Measurements from ENCODE around the gene CRACDL.

The CRACDL gene

DNA sequence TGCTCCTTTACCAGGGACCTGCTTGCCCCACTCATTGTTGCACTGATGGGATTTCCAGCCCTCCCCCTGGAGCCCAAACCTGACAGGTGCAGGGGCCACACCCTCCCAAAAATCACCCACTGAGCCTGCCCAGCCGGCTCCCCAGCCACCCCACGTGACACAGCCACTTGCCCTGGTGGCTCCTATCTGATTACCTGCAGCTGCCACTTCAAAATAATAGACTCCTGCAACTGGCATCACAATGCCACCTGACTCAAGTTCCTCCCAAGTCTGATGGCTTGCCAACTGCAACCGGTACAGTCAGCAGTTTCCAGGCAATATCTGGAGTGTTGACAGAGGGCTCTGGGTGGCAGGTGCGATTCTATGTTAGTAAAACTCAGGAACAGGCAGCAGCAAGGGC lies 66.2 kb downstream of the CRACDL start:
- peak overlapping the region in 1 of 2 donors; percentile 69 for H3K27ac Mint-ChIP-seq
- ATAC-seq: no peak
- no peak for DNase-seq
- H3K4me1 Mint-ChIP-seq: peaks cover 5% of the 10 kb centered on the region
- no peaks in the 10 kb centered on the region for H3K27me3 Mint-ChIP-seq
- H3K9me3 Mint-ChIP-seq: no peaks in the 10 kb centered on the region
- H3K4me3 Mint-ChIP-seq: no peak overlapping the region

DNA sequence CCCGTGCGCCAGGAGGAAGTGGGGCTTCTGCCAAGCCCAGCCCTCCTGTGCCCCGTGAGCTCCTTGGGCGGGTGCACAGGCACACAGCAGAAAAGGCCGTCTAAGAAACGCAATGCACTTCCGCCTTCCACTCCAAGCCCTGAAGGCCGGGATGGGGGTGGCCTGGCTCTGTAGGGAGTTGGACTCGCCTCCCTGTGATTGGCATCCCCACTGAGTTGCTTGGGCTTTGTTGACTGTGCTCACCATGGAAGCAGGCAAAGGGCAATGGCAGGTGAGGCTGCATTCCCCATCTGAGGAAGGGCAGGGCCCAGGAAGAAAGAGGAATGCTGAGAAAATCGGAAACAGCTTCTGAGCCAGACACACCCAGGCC lies 66.8 kb downstream of the CRACDL start:
- Mint-ChIP-seq H3K27ac (peak overlapping the region in 1 of 2 donors; percentile 13), H3K4me3 (no peak overlapping the region), H3K27me3 (no peaks in the 10 kb centered on the region), H3K4me1 (peaks cover 5% of the 10 kb centered on the region), H3K9me3 (no peaks in the 10 kb centered on the region)
- DNase-seq: no peak
- ATAC-seq: no peak

GRCh38 chr2:98868548-98869271 lies 67.3 kb downstream of the CRACDL start:
- peaks cover 5% of the 10 kb centered on the region for H3K4me1 Mint-ChIP-seq

DNA sequence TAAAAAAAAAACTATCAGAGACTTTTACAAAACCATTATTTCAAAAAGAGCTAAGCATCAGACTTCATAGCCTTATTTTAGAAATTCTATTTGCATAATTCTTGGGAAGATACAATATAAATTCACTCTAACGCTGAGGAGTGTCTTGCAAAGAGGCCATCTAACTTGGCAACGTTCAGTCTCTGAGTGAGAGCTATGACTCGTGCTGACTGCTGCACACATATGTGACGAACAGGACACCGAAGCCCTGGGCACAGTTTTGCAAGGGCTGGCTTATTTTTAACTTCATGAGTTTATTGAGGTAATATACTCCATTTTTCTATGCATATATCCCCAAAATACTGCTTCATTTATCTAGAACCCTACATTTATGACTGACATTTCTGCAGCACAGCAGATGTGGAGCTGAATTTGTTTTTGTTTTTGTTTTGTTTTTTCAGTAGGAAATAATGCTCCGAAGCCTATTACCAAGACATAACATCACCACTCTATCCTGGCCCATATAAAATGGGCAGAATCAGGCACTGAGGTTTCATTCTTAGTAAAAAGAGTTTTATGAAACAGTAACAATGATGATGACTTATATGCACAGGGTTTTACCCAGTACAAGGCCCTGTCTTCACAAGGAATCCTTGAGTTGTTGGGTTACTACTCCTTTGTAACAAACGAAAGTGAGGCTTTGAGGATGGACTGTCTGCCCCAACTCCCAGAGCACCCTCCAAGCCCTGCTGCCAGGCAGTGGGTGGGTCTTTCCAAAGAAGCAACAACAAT lies 68.3 kb downstream of the CRACDL start:
- no peak overlapping the region for H3K27ac Mint-ChIP-seq
- H3K9me3 Mint-ChIP-seq: peaks cover under 1 to 2% of the 10 kb centered on the region in 2 donors
- H3K4me1 Mint-ChIP-seq: peaks cover 5% of the 10 kb centered on the region
- no peaks in the 10 kb centered on the region for H3K27me3 Mint-ChIP-seq
- DNase-seq: no peak
- ATAC-seq: no peak
- H3K4me3 Mint-ChIP-seq: no peak overlapping the region

More at GRCh38 chr2:98868548-98869271, 67.3 kb downstream of the CRACDL start:
- H3K27ac Mint-ChIP-seq: peak overlapping the region in 1 of 2 donors; percentile 13
- DNase-seq: no peak
- H3K27me3 Mint-ChIP-seq: no peaks in the 10 kb centered on the region
- no peak overlapping the region for H3K4me3 Mint-ChIP-seq
- H3K9me3 Mint-ChIP-seq: no peaks in the 10 kb centered on the region
- no peak for ATAC-seq

- Mint-ChIP-seq H3K27me3 (no peaks in the 10 kb centered on the region), H3K4me1 (peaks cover 5% of the 10 kb centered on the region), H3K27ac (no peak overlapping the region), H3K9me3 (peaks cover 11 to 19% of the 10 kb centered on the region in 2 donors), H3K4me3 (no peak overlapping the region)
- ATAC-seq (no peak), DNase-seq (no peak)
Measured at GRCh38 chr2:98866033-98866432, 70.0 kb downstream of the CRACDL start.

GRCh38 chr2:98861601-98862000 lies 74.4 kb downstream of the CRACDL start:
- H3K27me3 Mint-ChIP-seq: no peaks in the 10 kb centered on the region
- no peak for ATAC-seq
- no peak overlapping the region for H3K4me3 Mint-ChIP-seq
- H3K27ac Mint-ChIP-seq: no peak overlapping the region
- H3K9me3 Mint-ChIP-seq: peaks cover 26 to 50% of the 10 kb centered on the region in 2 donors
- H3K4me1 Mint-ChIP-seq: no peaks in the 10 kb centered on the region
- DNase-seq: no peak

GRCh38 chr2:98859323-98859722 lies 76.7 kb downstream of the CRACDL start:
- ATAC-seq (no peak), DNase-seq (no peak)
- H3K27me3 Mint-ChIP-seq: no peaks in the 10 kb centered on the region
- no peaks in the 10 kb centered on the region for H3K4me1 Mint-ChIP-seq
- no peak overlapping the region for H3K27ac Mint-ChIP-seq
- peaks cover 40 to 70% of the 10 kb centered on the region in 2 donors for H3K9me3 Mint-ChIP-seq
- H3K4me3 Mint-ChIP-seq: no peak overlapping the region

- Mint-ChIP-seq H3K9me3 (peaks cover 32 to 62% of the 10 kb centered on the region in 2 donors), H3K4me1 (no peaks in the 10 kb centered on the region), H3K27me3 (peaks cover 18% of the 10 kb centered on the region), H3K27ac (peak overlapping the region in 1 of 2 donors; percentile 68), H3K4me3 (no peak overlapping the region)
- DNase-seq (no peak), ATAC-seq (no peak)
Measured at GRCh38 chr2:98857001-98857400, 79.0 kb downstream of the CRACDL start.

DNA sequence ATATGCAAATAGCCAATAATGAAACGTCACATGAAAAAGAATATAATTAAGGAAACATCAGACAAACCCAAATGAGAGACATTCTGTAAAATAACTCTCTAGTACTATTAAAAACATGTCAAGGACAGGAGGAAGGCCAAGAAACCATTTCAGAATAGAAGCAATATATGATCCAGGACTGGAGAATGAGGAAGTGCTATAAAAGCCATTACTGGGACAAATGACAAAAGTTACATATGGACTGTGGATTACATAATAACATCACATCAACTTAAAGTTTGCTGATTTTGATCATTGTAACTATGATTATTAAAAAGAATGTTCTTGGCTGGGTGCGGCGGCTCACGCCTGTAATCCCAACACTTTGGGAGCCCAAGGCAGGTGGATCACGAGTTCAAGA lies 81.3 kb downstream of the CRACDL start:
- H3K27me3 Mint-ChIP-seq: peaks cover 36% of the 10 kb centered on the region

DNA sequence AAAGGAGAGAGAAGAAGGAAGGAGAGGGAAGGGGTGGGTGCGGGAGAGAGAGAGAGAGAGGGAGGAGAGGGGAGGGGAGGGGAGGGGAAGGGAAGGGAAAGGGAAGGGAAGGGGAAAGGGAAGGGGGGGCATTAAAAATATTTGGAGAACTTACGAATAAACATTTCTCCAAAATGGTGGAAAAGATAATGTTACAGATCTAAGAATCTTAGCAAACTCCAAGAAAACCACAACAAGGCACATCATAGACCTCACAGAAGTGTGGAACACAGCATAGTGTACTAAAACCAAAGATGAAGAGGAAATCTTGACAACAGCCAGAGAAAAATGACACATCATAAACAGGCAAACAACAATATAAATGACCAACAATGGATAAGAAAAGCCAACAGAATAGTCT lies 83.1 kb downstream of the CRACDL start:
- H3K4me3 Mint-ChIP-seq: no peak overlapping the region
- ATAC-seq (no peak), DNase-seq (no peak)
- H3K27me3 Mint-ChIP-seq: peaks cover 38% of the 10 kb centered on the region
- H3K27ac Mint-ChIP-seq: no peak overlapping the region
- H3K9me3 Mint-ChIP-seq: peaks cover 18 to 26% of the 10 kb centered on the region in 2 donors
- no peaks in the 10 kb centered on the region for H3K4me1 Mint-ChIP-seq

More for the DNA sequence above, 81.3 kb downstream of the CRACDL start:
- no peak overlapping the region for H3K27ac Mint-ChIP-seq
- H3K9me3 Mint-ChIP-seq: peaks cover 26 to 39% of the 10 kb centered on the region in 2 donors
- no peaks in the 10 kb centered on the region for H3K4me1 Mint-ChIP-seq
- no peak overlapping the region for H3K4me3 Mint-ChIP-seq
- ATAC-seq (no peak), DNase-seq (no peak)

DNA sequence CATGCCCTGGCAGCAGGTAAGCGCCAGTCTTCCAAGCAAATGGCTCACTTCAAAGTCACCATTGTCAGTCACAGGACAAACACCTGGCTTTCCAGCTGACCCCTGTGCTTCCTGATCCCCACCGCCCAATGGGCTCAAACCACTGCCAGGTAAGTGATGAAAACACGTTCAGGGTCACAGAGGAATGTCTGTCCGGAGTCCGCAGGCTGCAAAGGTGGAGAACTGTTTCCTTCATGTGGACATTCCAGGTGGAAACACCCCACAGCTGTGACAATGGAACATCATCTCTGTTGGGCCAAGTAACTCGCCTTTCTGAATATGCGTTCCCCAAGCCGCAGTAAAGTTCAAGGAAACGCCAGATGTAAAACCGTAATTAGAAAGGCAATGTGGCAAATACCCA lies 86.0 kb downstream of the CRACDL start:
- DNase-seq (no peak), ATAC-seq (no peak)
- no peaks in the 10 kb centered on the region for H3K4me1 Mint-ChIP-seq
- no peak overlapping the region for H3K27ac Mint-ChIP-seq
- peaks cover 5 to 7% of the 10 kb centered on the region in 2 donors for H3K9me3 Mint-ChIP-seq
- H3K27me3 Mint-ChIP-seq: peaks cover 46% of the 10 kb centered on the region
- H3K4me3 Mint-ChIP-seq: no peak overlapping the region

GRCh38 chr2:98849113-98849512 lies 86.9 kb downstream of the CRACDL start:
- no peak for ATAC-seq
- Mint-ChIP-seq H3K27me3 (peaks cover 46% of the 10 kb centered on the region), H3K27ac (no peak overlapping the region), H3K9me3 (no peaks in the 10 kb centered on the region), H3K4me1 (no peaks in the 10 kb centered on the region), H3K4me3 (no peak overlapping the region)
- no peak for DNase-seq

- Mint-ChIP-seq H3K27ac (no peak overlapping the region), H3K4me1 (no peaks in the 10 kb centered on the region), H3K27me3 (peaks cover 36% of the 10 kb centered on the region), H3K4me3 (no peak overlapping the region), H3K9me3 (no peaks in the 10 kb centered on the region)
- DNase-seq: no peak
- no peak for ATAC-seq
Measured at GRCh38 chr2:98847853-98848252, 88.2 kb downstream of the CRACDL start.

DNA sequence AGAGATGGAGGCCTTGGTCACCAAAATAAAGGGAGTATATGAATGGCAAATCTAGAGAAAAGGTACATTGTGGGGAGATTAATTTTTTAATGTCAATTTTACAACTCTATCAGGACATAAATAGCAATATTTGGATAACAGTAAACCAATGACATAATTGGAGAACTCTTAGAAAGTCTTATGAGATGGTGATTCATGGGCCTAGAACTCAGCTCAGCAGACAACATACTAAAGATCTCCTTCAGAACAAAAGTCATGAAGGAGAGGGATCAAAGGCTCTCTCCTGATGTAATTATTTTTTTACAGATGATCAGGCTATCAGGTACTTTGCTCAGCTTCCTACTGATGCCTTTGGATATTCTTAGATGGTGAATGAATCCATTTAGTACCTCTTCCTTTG lies 90.0 kb downstream of the CRACDL start:
- H3K27ac Mint-ChIP-seq: no peak overlapping the region
- ATAC-seq (no peak), DNase-seq (no peak)
- no peaks in the 10 kb centered on the region for H3K4me1 Mint-ChIP-seq
- no peaks in the 10 kb centered on the region for H3K9me3 Mint-ChIP-seq
- H3K27me3 Mint-ChIP-seq: peaks cover 18% of the 10 kb centered on the region
- H3K4me3 Mint-ChIP-seq: no peak overlapping the region

- Mint-ChIP-seq H3K4me1 (peaks cover 3% of the 10 kb centered on the region), H3K4me3 (no peak overlapping the region), H3K9me3 (no peaks in the 10 kb centered on the region), H3K27me3 (no peaks in the 10 kb centered on the region), H3K27ac (no peak overlapping the region)
- ATAC-seq (no peak), DNase-seq (no peak)
Measured at GRCh38 chr2:98842136-98842535, 93.9 kb downstream of the CRACDL start.

- Mint-ChIP-seq H3K4me3 (no peak overlapping the region), H3K27me3 (no peaks in the 10 kb centered on the region), H3K9me3 (no peaks in the 10 kb centered on the region), H3K27ac (no peak overlapping the region), H3K4me1 (peaks cover 25% of the 10 kb centered on the region)
- no peak for DNase-seq
- ATAC-seq: no peak
Measured at GRCh38 chr2:98839292-98839691, 96.7 kb downstream of the CRACDL start.

Measured in stimulated activated naive CD8-positive, alpha-beta T cell treated with anti-CD3 and anti-CD28 coated beads, Interleukin-15, amount 100 ng/mL, for 72 hours (primary cell).